ENCODE data around the gene POFUT2.
"Not testable (repeated sequence)": the region's sequence is repeated elsewhere in the genome, so short reads cannot be mapped to it uniquely, and the experiment has no call there.

The POFUT2 gene

GRCh38 chr21:45326169-45326851 lies 38.6 kb upstream of the POFUT2 start:
- peak; percentile 62 for DNase-seq (ENCODE audit: low spot score)

GRCh38 chr21:45325206-45326168 lies 37.8 kb upstream of the POFUT2 start:
- no peak for DNase-seq (ENCODE audit: low spot score)

GRCh38 chr21:45324489-45325205 lies 37.0 kb upstream of the POFUT2 start:
- DNase-seq (ENCODE audit: low spot score) = no peak

- DNase-seq (ENCODE audit: low spot score) = no peak
Observed at GRCh38 chr21:45323487-45324311, 36.0 kb upstream of the POFUT2 start.

- peak; percentile 70 for DNase-seq (ENCODE audit: low spot score)
Observed at GRCh38 chr21:45322960-45323461, 35.3 kb upstream of the POFUT2 start.

- DNase-seq (ENCODE audit: low spot score) = no peak
Observed at GRCh38 chr21:45322231-45322959, 34.7 kb upstream of the POFUT2 start.

- no peak for DNase-seq (ENCODE audit: low spot score)
Observed at GRCh38 chr21:45320261-45321025, 32.7 kb upstream of the POFUT2 start.

GRCh38 chr21:45319461-45320211 lies 31.9 kb upstream of the POFUT2 start:
- no peak for DNase-seq (ENCODE audit: low spot score)

- no peak for DNase-seq (ENCODE audit: low spot score)
Observed at GRCh38 chr21:45318556-45319404, 31.1 kb upstream of the POFUT2 start.

- no peak for DNase-seq (ENCODE audit: low spot score)
Observed at GRCh38 chr21:45318146-45318555, 30.5 kb upstream of the POFUT2 start.

GRCh38 chr21:45317398-45318145 lies 29.9 kb upstream of the POFUT2 start:
- DNase-seq (ENCODE audit: low spot score) = peak; percentile 81

- no peak for DNase-seq (ENCODE audit: low spot score)
Observed at GRCh38 chr21:45316871-45317397, 29.2 kb upstream of the POFUT2 start.

GRCh38 chr21:45315676-45316470 lies 28.2 kb upstream of the POFUT2 start:
- not testable (repeated sequence) for DNase-seq (ENCODE audit: low spot score)

- DNase-seq (ENCODE audit: low spot score) = no peak
Observed at GRCh38 chr21:45313682-45314081, 26.0 kb upstream of the POFUT2 start.

- DNase-seq (ENCODE audit: low spot score) = no peak
Observed at GRCh38 chr21:45313015-45313414, 25.3 kb upstream of the POFUT2 start.

GRCh38 chr21:45312296-45312695 lies 24.6 kb upstream of the POFUT2 start:
- no peak for DNase-seq (ENCODE audit: low spot score)
